ENCODE results near the gene CPLANE1. TPM values are rescaled to one million over a fixed set of nuclear protein-coding genes. Genes with fewer than 3 reads are reported as not detected.

The CPLANE1 gene
- total RNA-seq, 1 experiment from 2014 or later, result 15.3 TPM

DNA sequence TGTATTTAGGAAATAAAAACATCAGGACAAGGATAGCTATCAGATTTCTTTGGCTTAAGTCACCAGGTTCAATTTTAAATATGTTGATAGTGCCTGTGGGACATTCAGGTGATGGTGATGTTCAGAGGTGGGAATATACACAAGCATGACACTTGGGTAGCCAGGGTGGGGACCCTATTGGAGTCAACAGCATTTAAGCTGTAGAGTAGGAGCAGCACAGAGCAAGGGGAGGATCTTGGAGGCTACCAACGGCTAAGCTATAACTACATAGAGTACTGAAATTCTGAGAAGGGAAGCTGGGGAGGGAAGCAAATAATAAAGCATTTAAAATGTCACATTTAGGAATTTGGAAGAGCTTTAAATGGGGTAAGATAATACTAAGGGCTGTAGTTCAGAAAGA is 177.7 kb downstream of the CPLANE1 start:
- Mint-ChIP-seq H3K36me3 (ENCODE audit: insufficient read depth, unreplicated experiment) (peaks cover 6% of the 10 kb centered on the region), H3K27me3 (ENCODE audit: insufficient read depth, unreplicated experiment) (no peaks in the 10 kb centered on the region), H3K4me1 (ENCODE audit: low read depth, unreplicated experiment) (no peaks in the 10 kb centered on the region), H3K9me3 (ENCODE audit: unreplicated experiment) (no peaks in the 10 kb centered on the region), H3K4me3 (ENCODE audit: unreplicated experiment) (no peak overlapping the region), H3K27ac (ENCODE audit: unreplicated experiment) (no peak overlapping the region)
- no TSS peak for BruUV-seq (replicated peaks)
- TF ChIP-seq, protein P1, sequence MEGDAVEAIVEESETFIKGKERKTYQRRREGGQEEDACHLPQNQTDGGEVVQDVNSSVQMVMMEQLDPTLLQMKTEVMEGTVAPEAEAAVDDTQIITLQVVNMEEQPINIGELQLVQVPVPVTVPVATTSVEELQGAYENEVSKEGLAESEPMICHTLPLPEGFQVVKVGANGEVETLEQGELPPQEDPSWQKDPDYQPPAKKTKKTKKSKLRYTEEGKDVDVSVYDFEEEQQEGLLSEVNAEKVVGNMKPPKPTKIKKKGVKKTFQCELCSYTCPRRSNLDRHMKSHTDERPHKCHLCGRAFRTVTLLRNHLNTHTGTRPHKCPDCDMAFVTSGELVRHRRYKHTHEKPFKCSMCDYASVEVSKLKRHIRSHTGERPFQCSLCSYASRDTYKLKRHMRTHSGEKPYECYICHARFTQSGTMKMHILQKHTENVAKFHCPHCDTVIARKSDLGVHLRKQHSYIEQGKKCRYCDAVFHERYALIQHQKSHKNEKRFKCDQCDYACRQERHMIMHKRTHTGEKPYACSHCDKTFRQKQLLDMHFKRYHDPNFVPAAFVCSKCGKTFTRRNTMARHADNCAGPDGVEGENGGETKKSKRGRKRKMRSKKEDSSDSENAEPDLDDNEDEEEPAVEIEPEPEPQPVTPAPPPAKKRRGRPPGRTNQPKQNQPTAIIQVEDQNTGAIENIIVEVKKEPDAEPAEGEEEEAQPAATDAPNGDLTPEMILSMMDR (IDR thresholded peaks at IDR 0.05; ENCODE audit: insufficient read depth in 1 of 2, low read depth in 1 of 2, low read length in 1 of 2, severe bottlenecking in 1 of 2, unreplicated experiment in 1 of 2), result no peak
- H3K4me3 ChIP-seq (ENCODE audit: low read depth, low read length), result no peak overlapping the region
- ChIA-PET POLR2A (no interaction called here), CTCF (no interaction called here)
- no peaks in the 10 kb centered on the region for H3K9me3 ChIP-seq
- no peaks in the 10 kb centered on the region for H3K36me3 ChIP-seq (ENCODE audit: control insufficient read depth, insufficient read depth, low read length)
- intact Hi-C loops (cut with micrococcal nuclease; ENCODE audit: unreplicated experiment), result no loop called here
- DNase-seq, result no peak
- no peaks in the 10 kb centered on the region for H3K27me3 ChIP-seq (replicated peaks; ENCODE audit: control insufficient read depth, insufficient read depth, low read length)
- no peaks in the 10 kb centered on the region for H3K4me1 ChIP-seq

DNA sequence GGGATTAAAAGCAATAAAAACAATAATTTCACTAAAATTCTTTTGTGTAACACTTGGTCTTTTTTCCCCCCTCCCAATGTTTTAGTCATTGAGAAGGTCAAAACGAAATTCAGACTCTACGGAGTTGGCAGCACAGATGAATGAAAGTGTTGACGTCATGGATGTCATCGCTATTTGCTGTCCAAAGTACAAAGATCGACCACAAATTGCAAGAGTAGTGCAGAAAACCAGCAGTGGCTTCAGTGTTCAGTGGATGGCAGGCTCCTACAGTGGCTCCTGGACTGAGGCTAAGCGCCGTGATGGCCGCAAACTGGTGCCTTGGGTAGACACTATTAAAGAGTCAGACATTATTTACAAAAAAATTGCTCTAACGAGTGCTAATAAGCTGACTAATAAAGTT is 184.7 kb downstream of the CPLANE1 start:
- intact Hi-C loops (cut with micrococcal nuclease; ENCODE audit: unreplicated experiment), result no loop called here
- Mint-ChIP-seq H3K36me3 (ENCODE audit: insufficient read depth, unreplicated experiment) (peaks cover 33% of the 10 kb centered on the region), H3K27me3 (ENCODE audit: insufficient read depth, unreplicated experiment) (no peaks in the 10 kb centered on the region), H3K27ac (ENCODE audit: unreplicated experiment) (no peak overlapping the region), H3K9me3 (ENCODE audit: unreplicated experiment) (no peaks in the 10 kb centered on the region), H3K4me3 (ENCODE audit: unreplicated experiment) (no peak overlapping the region), H3K4me1 (ENCODE audit: low read depth, unreplicated experiment) (no peaks in the 10 kb centered on the region)
- H3K4me3 ChIP-seq (ENCODE audit: low read depth, low read length), result no peak overlapping the region
- TF ChIP-seq, protein P1 (IDR thresholded peaks at IDR 0.05; ENCODE audit: insufficient read depth in 1 of 2, low read depth in 1 of 2, low read length in 1 of 2, severe bottlenecking in 1 of 2, unreplicated experiment in 1 of 2), result no peak
- no peaks in the 10 kb centered on the region for H3K9me3 ChIP-seq
- BruUV-seq (replicated peaks), result no TSS peak
- ChIA-PET CTCF (no interaction called here), POLR2A (no interaction called here)
- H3K4me1 ChIP-seq, result no peaks in the 10 kb centered on the region; the same call in 1 of the 2 replicates
- H3K36me3 ChIP-seq (ENCODE audit: control insufficient read depth, insufficient read depth, low read length), result no peaks in the 10 kb centered on the region; the same call in 1 of the 2 replicates
- H3K27me3 ChIP-seq (replicated peaks; ENCODE audit: control insufficient read depth, insufficient read depth, low read length), result no peaks in the 10 kb centered on the region
- DNase-seq, result no peak

DNA sequence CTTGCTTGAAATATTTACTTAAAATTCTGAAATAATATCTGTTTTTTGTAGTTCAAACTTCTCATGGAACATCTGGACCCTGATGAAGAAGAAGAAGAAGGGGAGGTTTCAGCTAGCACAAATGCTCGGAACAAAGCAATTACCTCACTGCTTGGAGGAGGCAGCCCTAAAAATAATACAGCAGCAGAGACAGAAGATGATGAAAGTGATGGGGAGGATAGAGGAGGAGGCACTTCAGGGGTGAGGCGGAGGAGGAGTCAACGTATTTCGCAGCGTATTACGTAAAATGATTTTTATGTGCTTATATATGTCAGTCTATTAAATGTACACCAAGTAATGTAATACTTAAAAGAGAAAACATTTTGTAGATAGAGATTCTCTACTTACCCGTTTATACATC is 185.4 kb downstream of the CPLANE1 start:
- no TSS peak for BruUV-seq (replicated peaks)
- Histone ChIP-seq H3K27me3 (replicated peaks; ENCODE audit: control insufficient read depth, insufficient read depth, low read length) (no peaks in the 10 kb centered on the region), H3K9me3 (no peaks in the 10 kb centered on the region), H3K36me3 (ENCODE audit: control insufficient read depth, insufficient read depth, low read length) (no peaks in the 10 kb centered on the region; the same call in 1 of the 2 replicates), H3K4me1 (no peaks in the 10 kb centered on the region; the same call in 1 of the 2 replicates), H3K4me3 (ENCODE audit: low read depth, low read length) (no peak overlapping the region)
- POLR2A ChIA-PET, result no interaction called here
- Mint-ChIP-seq H3K36me3 (ENCODE audit: insufficient read depth, unreplicated experiment) (peaks cover 37% of the 10 kb centered on the region), H3K9me3 (ENCODE audit: unreplicated experiment) (no peaks in the 10 kb centered on the region), H3K27me3 (ENCODE audit: insufficient read depth, unreplicated experiment) (no peaks in the 10 kb centered on the region), H3K27ac (ENCODE audit: unreplicated experiment) (no peak overlapping the region), H3K4me3 (ENCODE audit: unreplicated experiment) (no peak overlapping the region), H3K4me1 (ENCODE audit: low read depth, unreplicated experiment) (no peaks in the 10 kb centered on the region)
- TF ChIP-seq, protein P1 (IDR thresholded peaks at IDR 0.05; ENCODE audit: insufficient read depth in 1 of 2, low read depth in 1 of 2, low read length in 1 of 2, severe bottlenecking in 1 of 2, unreplicated experiment in 1 of 2), result no peak
- no peak for DNase-seq
- intact Hi-C loops (cut with micrococcal nuclease; ENCODE audit: unreplicated experiment), result no loop called here
- CTCF ChIA-PET, result no interaction called here
